IMR-90 (cell line): ENCODE data around the gene PABPC1L2A. TPM values are rescaled to one million over a fixed set of nuclear protein-coding genes. Genes with fewer than 3 reads are reported as not detected.
"Not testable (repeated sequence)": the region's sequence is repeated elsewhere in the genome, so short reads cannot be mapped to it uniquely, and the experiment has no call there.

Experiments
- ATAC-seq: fragments of 200-7000 bp; cut with Tn5 transposase; 2 replicates; pipeline ENCODE4 v1.9.1; 2020; ENCODE audit warnings: low read depth, mild to moderate bottlenecking, moderate library complexity
- BruUV-seq: library from RNA; stranded (reverse); fragments of 400-500 nt; replicated peaks from 2 replicates; lab custom pipeline; 2021; lab: Mats Ljungman, UMichigan
- CTCF ChIA-PET: fragments of 300-600 bp; formaldehyde crosslinking; extraction: SDS; loops from one replicate; lab custom pipeline; 2021; ENCODE audit warnings: antibody characterized with exemption; lab: Yijun Ruan, JAX
- POLR2A ChIA-PET: fragments of 300-600 bp; sonication (Branson Sonifier 250); formaldehyde crosslinking; loops from one replicate; lab custom pipeline; 2022; ENCODE audit warnings: antibody characterized with exemption; ENCODE audit not compliant: unreplicated experiment; lab: Charles Lee
- DNase-seq: peaks from one replicate; pipeline ENCODE4 v3.0.0; 2013
- H2AFZ ChIP-seq: replicated peaks from 2 replicates; pipeline ENCODE3; 2013; ENCODE audit warnings: low read length, mild to moderate bottlenecking; ENCODE audit not compliant: poor library complexity
- H2AK5ac ChIP-seq: 2 replicates; pipeline ENCODE4 v1.6.1; 2013; ENCODE audit warnings: low read depth, low read length, inconsistent platforms
- H2AK9ac ChIP-seq: replicated peaks from 2 replicates; pipeline ENCODE3; 2013; ENCODE audit warnings: mild to moderate bottlenecking, low read depth, low read length, moderate library complexity; ENCODE audit not compliant: poor library complexity
- H2BK120ac ChIP-seq: 2 replicates; pipeline ENCODE4 v1.6.1; 2013; ENCODE audit warnings: low read depth, low read length, inconsistent platforms
- H2BK15ac ChIP-seq: 3 replicates; pipeline ENCODE4 v1.6.1; 2013; ENCODE audit warnings: low read depth, low read length, inconsistent platforms
- H2BK20ac ChIP-seq: 2 replicates; pipeline ENCODE4 v1.6.1; 2013; ENCODE audit warnings: low read depth, mild to moderate bottlenecking, inconsistent platforms, low read length, moderate library complexity
- H2BK5ac ChIP-seq: 2 replicates; pipeline ENCODE4 v1.6.1; 2013; ENCODE audit warnings: mild to moderate bottlenecking, low read depth, low read length, inconsistent platforms; ENCODE audit not compliant: poor library complexity, severe bottlenecking
- H3K14ac ChIP-seq: replicated peaks from 2 replicates; pipeline ENCODE4 v1.6.1; 2013; ENCODE audit warnings: low read depth, low read length, inconsistent platforms
- H3K18ac ChIP-seq: 2 replicates; pipeline ENCODE4 v1.6.1; 2013; ENCODE audit warnings: low read depth, low read length, control low read depth
- H3K23ac ChIP-seq: 2 replicates; pipeline ENCODE4 v1.6.1; 2013; ENCODE audit warnings: low read depth, low read length, inconsistent platforms
- H3K27ac ChIP-seq: 2 replicates; pipeline ENCODE4 v1.5.1; 2013; ENCODE audit warnings: mild to moderate bottlenecking, control low read depth, low read length; ENCODE audit not compliant: insufficient read depth
- H3K27me3 ChIP-seq: 2 replicates; pipeline ENCODE4 v1.6.1; 2013; ENCODE audit warnings: low read length; ENCODE audit not compliant: control insufficient read depth, insufficient read depth
- H3K36me3 ChIP-seq: 2 replicates; pipeline ENCODE4 v1.6.1; 2013; ENCODE audit warnings: low read length, mixed read lengths; ENCODE audit not compliant: control insufficient read depth, insufficient read depth
- H3K4ac ChIP-seq: 2 replicates; pipeline ENCODE4 v1.6.1; 2013; ENCODE audit warnings: low read depth, low read length, inconsistent platforms
- H3K4me1 ChIP-seq: 2 replicates; pipeline ENCODE4 v1.6.1; 2013; ENCODE audit warnings: low read length, mixed read lengths; ENCODE audit not compliant: control insufficient read depth, insufficient read depth
- H3K4me2 ChIP-seq: 2 replicates; pipeline ENCODE4 v1.6.1; 2013; ENCODE audit warnings: low read depth, mild to moderate bottlenecking, control low read depth, low read length, moderate library complexity
- H3K4me3 ChIP-seq: 2 replicates; pipeline ENCODE4 v1.5.1; 2013; ENCODE audit warnings: low read depth, mild to moderate bottlenecking, control low read depth, low read length, moderate library complexity; ENCODE audit not compliant: insufficient read depth
- H3K56ac ChIP-seq: 2 replicates; pipeline ENCODE4 v1.6.1; 2013; ENCODE audit warnings: low read length, inconsistent platforms; ENCODE audit not compliant: insufficient read depth; ENCODE audit errors: extremely low read depth
- H3K79me1 ChIP-seq, 2 experiments: 2 replicates each; pipeline ENCODE4 v1.6.1; 2013; ENCODE audit warnings: low read length in 2 of 2, inconsistent platforms in 1 of 2, low read depth in 1 of 2
- H3K9ac ChIP-seq: 2 replicates; pipeline ENCODE4 v1.6.1; 2013; ENCODE audit warnings: low read depth, low read length, control low read depth
- H3K9me1 ChIP-seq: 2 replicates; pipeline ENCODE4 v1.6.1; 2013; ENCODE audit warnings: low read length, inconsistent platforms; ENCODE audit not compliant: insufficient read depth
- H3K9me3 ChIP-seq: 2 replicates; pipeline ENCODE4 v1.6.1; 2013; ENCODE audit warnings: low read length; ENCODE audit not compliant: control insufficient read depth, insufficient read depth
- H4K20me1 ChIP-seq: 2 replicates; pipeline ENCODE4 v1.6.1; 2013; ENCODE audit warnings: low read length, inconsistent platforms; ENCODE audit not compliant: insufficient read depth
- H4K5ac ChIP-seq: 2 replicates; pipeline ENCODE4 v1.6.1; 2013; ENCODE audit warnings: mild to moderate bottlenecking, low read depth, low read length, control low read depth
- H4K8ac ChIP-seq, 2 experiments: 2 replicates each; pipeline ENCODE4 v1.6.1; 2013; ENCODE audit warnings: low read depth in 2 of 2, low read length in 2 of 2, control low read depth in 1 of 2, inconsistent platforms in 1 of 2
- H4K91ac ChIP-seq: 2 replicates; pipeline ENCODE4 v1.6.1; 2013; ENCODE audit warnings: low read depth, low read length, inconsistent platforms; ENCODE audit not compliant: insufficient read depth
- WGBS, 2 experiments: methylation state at CpG; one replicate each; pipeline versions ENCODE4 v1.1.5 to v1.1.7; 2013; ENCODE audit warnings: missing lambda C conversion rate in 2 of 2; ENCODE audit not compliant: insufficient read length in 1 of 2; ENCODE audit errors: extremely low coverage in 2 of 2; 5-methylcytosine and 5-hydroxymethylcytosine counted together
- dilution Hi-C: fragments of 300-500 bp; cut with HindIII; formaldehyde crosslinking; loops from one replicate; pipeline ENCODE4 v1.14.3; 2018; ENCODE audit warnings: low sequenced_read_pairs; ENCODE audit not compliant: unreplicated experiment
- in situ Hi-C: fragments of 300-500 bp; cut with MboI; formaldehyde crosslinking; loops from 3 replicates; pipeline ENCODE4 v1.14.3; 2019; ENCODE audit warnings: low sequenced_read_pairs, inconsistent platforms, mixed read lengths
- intact Hi-C: fragments of 100-400 bp; cut with micrococcal nuclease; formaldehyde crosslinking; loops from 2 replicates; pipeline ENCODE4 v1.10.0; 2022
- polyA plus RNA-seq, 3 experiments: library from polyadenylated mRNA; depleted of rRNA; stranded (reverse); fragments of >200 nt; gene quantifications; 2 replicates each; pipeline ENCODE4 v1.2.3, GENCODE V29; 2012; ENCODE audit warnings: low replicate concordance in 1 of 3
- total RNA-seq: library from RNA; depleted of rRNA; stranded (reverse); fragments of >200 nt; gene quantifications from 2 replicates; pipeline ENCODE4 v1.2.3, GENCODE V29; 2012

PABPC1L2A gene
- total and polyA plus RNA-seq, 2 of the 4 experiments (the other 2 are of a cell fraction), result not detected

- H3K4me3 ChIP-seq, CTCF ChIA-PET, H2BK15ac ChIP-seq, intact Hi-C loops, H2BK20ac ChIP-seq, H2BK120ac ChIP-seq, H4K20me1 ChIP-seq, BruUV-seq, H3K56ac ChIP-seq, POLR2A ChIA-PET, H3K36me3 ChIP-seq, H2BK5ac ChIP-seq, H3K4me2 ChIP-seq, H3K27me3 ChIP-seq, H3K9ac ChIP-seq, in situ Hi-C loops, H4K91ac ChIP-seq, H3K27ac ChIP-seq, H2AK5ac ChIP-seq, H3K4ac ChIP-seq, H3K79me1 ChIP-seq, H4K5ac ChIP-seq, H4K8ac ChIP-seq, H3K14ac ChIP-seq, H3K9me1 ChIP-seq, H2AK9ac ChIP-seq, H3K4me1 ChIP-seq, H3K9me3 ChIP-seq, dilution Hi-C loops, H2AFZ ChIP-seq, ATAC-seq, DNase-seq, H3K23ac ChIP-seq, H3K18ac ChIP-seq: not testable (repeated sequence)
- WGBS, 2 experiments, result 100% methylated on average over 2 of the region's 24 CpGs; no CpG with 5 or more reads in 1 of the 2 experiments
These were observed 11.4 kb downstream of the PABPC1L2A start for GRCh38 chrX:73067761-73068466.
